NCI-H2107 treated with DMSO at 0.1 percent for 48 hours (cell line): ENCODE data around the gene AEBP1.

Experiments used
- DNase-seq: peaks from one replicate; lab custom pipeline; 2025; ENCODE audit not compliant: unreplicated experiment; lab: John Stamatoyannopoulos, UW

AEBP1 gene

DNA sequence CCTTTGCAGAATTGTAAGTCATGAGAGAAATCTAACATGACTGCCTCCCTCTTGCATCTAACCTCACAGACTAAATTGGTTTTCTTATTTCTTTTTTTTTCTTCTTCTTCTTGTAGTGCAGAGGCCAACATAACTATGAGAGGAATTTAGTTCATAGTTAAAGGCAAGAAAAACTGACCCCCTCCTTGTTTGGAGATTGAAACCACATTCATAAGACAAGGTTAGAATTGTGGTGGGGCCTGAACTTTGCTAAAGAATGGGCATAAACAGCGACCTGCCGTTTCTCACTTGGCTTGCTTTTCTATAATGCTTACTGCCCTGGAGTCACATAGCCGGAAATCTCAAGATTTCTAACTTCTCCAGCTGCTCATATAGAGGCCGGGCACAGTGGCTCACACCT is 19.4 kb upstream of the AEBP1 start:
- no peak for DNase-seq

DNA sequence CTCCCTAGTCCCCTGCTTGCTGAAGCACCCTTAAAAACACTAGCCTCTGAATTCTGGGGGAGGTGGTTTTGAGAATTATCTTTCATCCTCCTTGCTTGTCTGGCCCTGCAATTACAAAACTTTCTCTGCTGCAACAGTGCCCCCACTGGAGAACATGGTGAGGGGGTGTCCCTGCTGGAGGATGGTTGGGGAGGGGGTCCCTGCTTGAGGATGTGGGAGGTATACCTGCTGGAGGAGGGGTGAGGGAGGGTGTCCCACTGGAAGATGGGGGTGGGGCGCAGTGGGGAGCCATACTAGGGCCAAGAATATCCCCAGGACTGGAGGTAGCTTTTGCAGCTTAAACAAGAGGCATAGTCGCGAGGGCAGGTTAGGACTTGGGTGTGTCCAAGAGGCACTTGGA is 18.6 kb upstream of the AEBP1 start:
- no peak for DNase-seq

DNA sequence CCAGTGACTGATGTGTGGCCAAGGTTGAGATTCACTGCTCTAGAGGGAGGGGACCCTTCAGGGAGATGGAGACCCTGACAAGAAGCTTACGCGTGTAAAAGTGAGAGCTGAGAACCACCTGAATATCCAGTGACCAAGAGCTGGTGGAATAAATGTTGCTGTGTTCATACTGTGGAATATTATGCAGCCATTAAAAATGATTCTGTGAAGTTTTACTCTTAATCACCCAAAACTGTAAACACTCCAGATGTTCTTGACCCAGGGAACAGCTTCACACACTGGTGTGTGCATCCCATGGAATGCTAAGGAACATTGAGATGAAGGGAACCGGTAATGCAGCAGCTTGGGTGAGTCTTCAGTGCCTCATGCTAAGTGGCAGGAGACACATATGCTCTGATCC is 17.5 kb upstream of the AEBP1 start:
- DNase-seq = no peak

DNA sequence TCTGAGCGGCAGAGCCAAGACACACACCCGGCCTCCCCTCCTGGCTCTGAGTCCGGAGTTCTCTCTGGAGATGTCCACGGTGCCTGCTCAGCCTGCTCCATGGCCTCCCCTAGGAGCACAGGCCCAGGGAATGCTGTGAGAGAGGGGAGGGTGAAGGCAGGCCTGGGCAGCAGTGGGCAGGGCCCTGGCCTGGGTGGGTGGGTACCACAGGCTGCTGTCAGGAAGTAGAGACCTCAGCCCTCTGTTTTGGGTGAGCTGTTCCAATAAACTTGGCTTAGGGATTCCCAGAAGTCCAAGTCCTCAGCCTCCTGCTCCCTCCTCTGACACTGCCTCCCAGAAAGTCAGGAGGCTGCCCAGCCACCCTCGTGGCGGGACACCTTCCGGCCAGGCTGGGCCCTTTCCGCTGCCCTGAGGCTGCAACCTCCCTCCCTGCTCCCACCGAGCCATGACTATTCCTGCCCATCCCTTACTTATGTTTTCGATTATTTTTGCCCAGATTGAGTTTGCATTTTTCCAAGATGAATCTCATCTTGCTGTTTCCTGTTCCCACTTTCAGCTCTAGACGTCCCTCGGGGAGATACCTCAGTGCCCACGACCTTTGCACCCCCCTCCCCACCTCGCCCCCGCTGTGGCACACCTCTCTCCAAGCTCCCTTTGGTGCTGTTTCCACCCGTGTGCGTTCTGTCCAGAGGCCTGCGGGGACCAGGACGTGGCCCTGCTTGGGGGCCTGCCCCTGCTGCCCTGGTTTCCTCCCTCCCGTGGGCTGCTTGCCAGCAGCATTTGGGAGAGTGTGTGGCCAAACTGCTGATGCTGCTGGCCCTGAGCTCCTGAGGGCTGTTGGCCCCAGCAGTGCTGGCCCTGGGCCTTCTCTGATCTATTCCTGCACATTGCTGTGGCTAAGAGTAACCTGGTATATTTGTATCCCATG is 16.0 kb upstream of the AEBP1 start:
- no peak for DNase-seq

DNA sequence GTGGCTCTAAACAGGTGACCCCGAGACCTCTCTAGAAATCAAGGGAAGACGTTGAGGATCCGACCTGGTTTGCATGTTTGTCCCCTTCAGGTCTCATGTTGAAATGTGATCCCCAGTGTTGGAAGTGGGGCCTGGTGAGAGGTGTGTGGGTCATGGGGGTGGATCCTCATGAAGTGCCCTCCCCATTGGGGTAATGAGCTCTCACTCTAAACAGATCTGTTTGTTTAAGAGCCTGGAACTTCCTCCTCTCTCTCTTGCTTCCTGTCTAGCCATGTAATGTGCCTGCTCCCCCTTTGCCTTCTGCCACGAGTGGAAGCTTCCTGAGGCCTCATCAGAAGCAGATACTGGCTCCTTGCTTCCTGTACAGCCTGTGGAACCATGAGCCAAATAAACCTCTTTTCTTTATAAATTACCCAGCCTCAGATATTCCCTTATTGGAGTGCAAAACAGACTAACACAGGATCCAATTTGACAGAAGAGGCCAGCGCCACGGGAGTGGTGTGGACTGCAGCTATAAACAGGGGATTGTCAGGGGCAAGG is 11.0 kb upstream of the AEBP1 start:
- DNase-seq = no peak

DNA sequence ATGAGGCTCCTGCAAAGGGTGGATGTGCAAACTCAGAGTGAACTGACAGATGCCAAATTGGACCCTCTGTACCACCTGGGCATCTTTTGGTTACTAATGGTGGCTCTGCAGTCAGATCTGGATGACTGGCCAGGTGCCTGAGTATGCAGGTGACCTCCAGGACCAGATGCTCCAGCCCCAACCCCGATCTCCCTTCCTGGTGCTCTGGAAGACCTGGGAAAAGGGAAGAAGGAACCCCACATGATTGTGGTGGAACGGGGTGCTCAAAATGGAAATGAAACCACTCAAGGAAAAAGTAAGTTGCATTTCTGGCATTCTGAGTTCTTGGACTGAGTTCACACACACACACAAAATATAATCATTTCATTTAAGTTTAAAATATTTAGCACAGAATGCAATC is 9.8 kb upstream of the AEBP1 start:
- no peak for DNase-seq

DNA sequence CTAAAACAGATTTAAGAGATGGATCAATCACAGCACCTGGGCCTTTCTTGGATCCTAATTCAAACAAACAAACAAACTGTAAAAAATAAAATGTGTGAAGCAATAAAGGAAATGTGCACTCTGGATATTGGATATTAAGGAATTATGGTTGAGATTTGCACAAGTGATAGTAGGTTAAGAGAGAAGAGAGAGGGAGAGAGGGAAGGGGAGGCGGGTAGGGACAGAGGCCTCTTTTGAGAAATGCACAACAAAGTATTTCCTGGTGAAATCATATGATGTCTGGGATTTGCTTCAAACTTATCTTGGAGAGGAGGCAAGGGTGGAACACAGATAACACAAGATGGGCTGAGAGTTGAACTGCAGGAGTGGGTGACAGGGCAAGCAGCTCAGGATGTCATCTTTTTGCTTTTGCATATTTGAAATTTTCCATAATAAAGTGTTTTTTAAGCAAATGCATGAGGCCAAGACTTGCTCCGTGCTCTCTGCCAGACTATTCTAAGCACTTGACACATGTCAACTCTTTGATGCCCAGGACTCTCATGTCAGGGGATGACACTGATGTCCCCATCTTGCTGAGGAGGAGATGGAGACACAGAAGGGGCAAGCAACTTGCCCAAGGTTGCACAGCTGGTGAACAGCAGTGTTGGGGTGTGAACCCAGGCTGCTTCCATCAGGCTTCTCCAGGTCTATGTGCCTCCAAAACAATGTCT is 9.1 kb upstream of the AEBP1 start:
- DNase-seq = no peak

DNA sequence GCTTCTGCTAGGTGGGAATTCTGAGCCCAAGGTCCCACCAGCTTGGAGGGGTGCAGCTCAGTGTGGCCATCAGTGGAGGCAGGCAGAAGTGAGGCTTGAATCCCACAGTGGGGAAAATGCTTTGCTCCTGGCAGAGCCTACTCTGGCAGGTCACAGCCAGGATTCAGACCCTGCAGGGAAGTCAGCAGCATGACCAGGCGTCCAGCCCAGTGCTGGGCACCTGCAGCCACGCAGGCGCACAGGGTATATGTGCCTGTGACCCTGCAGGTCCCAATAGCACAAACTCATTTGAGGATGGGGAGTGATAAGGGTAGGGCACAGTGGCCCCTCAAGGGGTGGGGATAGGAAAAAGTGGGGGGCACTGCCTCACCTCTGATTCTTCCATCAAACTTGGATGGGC is 8.4 kb upstream of the AEBP1 start:
- no peak for DNase-seq

DNA sequence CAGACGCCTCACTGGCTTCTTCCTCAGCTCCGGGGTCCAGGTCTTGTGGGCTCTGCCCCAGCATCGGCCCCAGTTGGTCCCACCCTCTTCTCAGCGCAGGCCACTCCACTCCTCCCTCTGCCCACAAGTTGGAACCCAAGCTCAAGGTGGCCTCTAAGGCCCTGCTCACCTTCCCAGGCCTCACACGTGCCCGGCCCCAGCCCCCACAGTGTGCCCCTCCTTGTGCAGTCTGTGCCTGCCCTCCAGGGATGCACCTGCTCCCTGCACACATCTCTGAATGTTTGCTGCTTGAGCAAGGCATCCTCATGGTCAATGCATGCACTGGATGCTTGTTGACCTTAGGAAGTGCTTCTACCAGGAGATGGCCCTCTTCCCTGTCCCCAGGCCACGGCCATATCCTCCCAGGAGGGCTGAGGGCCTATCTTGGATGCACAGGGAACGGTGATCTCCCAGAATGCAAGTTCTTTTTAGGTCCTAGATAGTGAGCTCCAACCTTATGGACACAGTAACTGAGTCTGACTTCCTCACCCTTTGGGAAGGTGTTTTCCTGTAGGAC is 7.7 kb upstream of the AEBP1 start:
- DNase-seq = no peak

DNA sequence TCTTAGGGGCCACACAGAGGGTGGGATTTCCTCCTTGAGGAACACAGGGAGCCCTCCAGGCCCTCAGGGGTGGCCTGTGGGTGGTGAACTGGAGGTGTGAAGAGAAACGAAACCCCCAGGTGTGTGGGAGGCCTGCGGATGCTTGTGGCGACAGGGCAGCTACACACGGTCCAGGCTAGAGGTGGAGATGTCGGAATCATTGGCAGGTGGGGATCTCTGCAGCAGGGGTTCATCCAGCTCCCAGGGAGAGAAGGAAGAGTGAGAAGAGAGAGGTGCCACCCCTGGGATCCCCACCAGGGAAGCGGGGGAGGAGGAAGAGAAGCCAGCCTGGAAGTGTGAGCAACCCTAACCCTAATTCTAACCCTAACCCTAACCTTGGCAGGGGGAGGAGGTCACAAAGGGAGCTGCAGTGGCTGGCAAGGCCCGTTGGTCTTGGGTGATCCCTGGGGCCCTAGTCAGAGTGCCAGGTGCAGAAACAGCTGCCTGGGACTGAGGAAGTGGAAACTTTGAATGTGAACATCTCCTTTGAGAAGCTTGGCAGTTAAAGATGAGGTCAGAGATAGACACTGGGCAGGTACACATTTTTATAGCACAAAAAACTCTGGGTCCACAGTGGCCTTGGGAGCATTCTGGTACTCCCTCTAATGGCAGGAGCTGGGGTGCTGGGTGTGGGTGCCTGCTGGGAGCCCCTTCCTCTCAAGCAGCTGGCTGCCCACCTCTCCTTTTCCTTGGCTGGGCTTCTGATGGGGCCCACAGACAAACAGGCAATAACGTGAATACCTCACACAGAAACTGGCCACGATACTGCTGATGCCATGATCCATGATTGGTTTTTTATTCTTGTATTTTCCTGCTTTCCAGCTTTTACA is 6.8 kb upstream of the AEBP1 start:
- no peak for DNase-seq

DNA sequence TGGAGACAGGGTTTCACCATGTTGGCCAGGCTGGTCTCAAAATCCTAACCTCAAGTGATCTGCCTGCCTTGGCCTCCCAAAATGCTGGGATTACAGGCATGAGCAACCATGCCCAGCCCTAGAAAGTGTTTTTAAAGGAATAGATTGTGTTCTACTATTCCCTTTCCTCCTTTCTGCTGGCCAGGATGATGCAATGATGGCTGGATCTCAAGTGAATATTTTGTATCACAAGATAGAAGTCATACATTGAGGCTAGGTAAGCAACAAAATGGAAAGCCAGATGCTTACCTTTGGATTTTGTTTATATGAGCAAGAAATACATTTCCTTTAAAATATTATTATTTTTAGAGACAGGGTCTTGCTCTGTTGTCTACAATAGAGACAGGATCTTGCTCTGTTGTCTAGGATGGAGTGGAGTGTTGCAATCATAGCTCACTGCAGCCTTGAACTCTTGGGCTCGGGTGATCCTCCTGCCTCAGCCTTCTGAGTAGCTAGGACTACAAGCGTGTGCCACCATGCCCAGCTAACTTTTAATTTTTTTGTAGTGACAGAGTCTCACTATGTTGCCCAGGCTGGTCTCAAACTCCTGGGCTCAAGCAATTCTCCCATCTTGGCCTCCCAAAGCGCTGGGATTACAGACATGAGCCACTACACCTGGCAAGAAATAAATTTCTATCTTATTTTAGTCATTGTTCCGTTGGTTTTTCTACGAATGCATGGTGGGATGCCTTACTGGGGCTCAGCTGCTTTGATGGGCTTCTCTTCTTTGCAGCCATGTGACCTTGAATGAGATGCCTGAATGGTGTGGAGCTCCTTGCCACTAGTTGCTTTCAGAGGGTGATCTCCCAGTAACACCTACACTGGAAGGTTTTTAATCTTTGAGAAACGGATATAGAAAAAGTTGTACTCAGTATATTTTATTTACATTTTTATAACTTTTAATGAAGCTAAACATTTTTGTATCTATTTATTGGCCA is 5.8 kb upstream of the AEBP1 start:
- no peak for DNase-seq

DNA sequence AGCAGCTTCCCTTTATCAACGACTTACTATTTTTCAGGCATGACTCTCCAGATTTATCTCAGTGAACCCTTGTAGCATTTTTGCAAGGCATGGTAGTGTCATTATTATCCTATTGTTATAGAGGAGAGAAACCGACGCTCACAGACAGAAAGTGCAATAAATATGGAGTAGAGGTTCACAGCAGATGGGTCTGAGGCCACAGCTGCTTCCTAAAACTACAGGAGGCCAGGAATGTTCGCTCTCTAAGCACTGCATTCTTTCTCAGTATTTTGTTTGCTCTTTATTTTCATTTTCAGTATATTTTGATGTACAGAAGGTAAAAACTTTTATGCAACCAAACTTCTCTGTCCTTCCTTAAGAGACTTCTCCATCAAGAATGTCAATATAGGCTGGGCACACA is 4.5 kb upstream of the AEBP1 start:
- no peak for DNase-seq

DNA sequence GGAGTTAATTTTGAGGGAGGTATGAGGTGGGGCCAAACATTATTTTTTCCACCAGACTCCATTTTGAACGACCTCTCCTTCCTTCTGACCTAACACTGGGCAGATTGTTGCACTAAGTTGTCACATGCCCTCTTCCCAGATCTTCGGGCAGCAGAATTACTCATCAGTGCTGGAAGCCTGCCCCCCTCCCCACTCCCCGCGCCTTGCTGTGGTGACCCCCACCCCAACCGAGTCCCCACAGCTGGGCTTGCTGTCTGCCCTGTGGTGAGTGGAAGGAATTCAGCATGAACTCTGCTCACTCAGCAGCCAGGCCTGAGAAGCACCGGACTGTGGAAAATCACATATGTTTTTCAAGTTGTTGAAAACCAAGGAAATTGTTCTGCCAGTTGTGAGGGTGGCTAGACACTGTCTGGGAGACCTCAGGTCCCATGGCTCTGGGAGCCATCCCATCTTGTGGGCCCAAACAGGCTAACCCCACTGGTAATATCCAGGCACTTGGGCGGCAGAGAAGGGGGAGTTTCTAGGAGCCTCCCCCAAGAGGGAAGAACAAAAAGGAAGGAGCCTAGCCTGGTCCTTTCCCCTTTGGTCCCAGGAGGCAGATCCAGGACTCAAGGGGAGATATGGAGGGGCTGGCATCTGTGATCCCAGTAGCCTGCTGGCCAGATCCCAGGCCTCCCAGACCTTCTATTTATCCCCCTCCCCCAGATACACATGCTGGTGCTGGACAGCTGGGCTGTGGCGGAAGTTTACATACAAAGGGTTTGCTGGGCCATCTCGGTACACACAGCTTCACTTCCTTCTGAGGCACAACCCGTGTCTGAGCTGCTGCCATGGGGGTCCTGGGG is 3.5 kb upstream of the AEBP1 start:
- no peak for DNase-seq

DNA sequence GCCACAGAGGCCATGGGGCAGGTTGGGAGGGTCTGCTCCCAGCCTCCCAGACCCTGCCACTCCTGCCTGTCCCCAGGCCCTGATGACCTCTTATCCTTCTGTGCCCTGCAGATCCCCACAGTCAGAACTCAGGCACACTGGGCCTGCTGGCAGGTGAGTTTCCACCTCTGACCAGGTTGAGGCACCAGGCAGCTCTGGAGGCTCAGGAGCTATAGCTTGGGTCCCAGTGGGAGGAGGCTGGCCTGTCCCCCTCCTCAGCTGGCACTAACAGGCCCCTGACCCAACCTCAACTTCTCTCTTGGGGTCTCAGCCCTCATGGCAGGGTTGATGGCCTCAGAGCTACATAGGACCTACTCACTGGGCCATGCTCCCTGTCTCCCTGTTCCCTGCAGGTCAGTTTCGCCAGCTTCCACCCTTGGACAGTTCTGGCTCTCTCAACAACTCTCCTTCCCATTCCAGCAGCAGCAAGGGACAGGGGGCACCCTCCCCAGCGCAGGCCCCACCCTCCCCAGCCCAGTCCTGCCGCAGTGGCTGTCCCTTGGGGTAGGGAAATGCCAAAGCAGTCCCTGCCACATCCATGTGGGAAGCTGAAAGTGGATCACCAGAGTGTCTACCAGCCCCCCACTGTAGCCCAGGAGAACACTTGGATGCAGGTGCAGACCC is 2.7 kb upstream of the AEBP1 start:
- no peak for DNase-seq

DNA sequence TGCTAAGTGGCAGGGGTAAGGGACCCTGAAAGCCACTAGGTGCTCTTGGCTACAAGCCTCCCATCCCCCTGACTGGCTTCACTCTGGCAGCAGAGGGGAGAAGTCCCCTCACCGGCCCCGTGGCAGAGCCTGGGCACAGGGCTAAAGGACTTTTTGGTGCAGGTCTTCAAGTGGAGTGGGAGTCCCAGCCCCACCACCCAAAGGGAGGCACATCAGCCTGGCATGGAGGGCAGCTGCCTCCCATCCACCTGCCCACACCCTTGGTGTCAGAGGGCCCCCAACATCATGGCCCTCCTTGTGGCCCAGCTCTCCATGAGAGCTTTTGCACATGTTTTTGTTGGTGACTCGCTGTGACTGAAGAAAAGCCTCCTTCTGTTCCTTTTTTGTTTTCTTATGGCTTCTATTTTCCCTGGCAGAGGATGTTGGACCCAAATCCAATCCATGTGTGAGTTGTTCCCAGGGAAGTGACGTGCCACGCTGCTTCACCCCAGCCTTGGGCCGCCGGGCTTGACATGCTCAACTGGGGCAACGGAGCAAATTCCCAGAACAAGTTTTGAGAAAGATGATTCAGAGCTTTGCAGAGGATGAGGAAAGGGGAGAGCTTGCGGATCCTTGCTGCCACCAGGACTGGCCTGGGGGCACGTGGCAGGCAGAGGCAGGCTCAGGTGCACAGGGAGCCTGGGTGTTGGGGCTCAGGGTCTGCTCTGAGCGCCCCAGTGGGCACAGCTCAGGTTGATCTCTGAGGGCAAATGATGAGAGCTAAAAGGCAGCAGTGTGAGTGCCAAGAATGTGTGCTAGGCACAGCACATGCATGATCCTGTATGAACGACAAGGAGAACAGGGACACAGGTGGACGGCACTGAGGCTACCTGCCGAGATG is 1.9 kb upstream of the AEBP1 start:
- DNase-seq = no peak

DNA sequence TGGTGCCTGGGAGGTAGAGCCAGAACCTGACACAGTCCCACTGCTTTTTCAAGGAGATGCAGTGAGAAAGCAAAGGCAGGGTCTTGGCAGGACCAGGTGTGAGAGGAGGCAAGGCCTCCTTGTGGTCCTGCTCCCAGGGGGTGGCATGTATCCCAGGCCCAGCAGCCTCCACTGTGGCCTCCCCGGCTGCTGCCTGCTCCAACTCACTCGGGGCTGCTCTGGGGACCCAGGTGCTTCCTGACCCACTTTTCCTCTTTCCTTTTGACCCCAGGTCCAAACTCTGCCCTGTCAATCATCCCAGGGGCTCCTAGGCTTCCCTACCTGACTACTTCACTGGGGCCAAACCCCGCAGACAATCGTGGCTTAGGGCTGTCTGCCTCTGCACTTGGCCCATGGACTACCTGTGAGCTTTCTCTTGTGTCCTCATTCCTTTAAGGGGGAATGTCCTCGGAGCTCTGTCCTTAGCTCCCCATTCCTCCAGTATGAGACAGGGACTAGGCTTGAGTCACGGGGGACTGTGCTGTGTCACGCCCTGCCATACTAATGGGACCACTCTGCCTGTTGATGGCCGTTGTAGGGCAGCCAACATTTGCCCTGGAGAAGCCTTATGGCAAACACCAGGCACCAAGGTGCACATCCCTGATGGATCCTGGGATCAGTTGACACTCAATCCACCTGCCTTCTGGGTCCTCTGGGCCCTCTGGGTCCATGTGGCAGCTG is 1.1 kb upstream of the AEBP1 start:
- DNase-seq = no peak

DNA sequence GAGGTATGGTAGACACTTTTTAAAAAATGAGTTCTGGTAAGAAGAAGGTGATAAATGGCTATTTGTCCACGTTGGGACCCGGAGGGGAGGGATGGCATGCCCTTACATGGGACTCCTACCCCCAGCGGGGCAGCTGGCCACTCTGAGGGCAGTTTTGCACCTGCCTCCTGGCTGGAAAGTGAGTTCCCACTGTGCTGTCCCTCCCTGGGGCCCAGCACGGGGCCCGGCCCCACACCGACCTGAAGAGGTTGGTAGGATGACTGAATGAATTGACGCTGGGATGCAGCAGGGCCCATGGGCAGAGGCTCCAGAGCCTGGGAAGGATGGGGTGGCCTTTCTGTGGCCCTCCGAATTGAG is 601 bp upstream of the AEBP1 start:
- no peak for DNase-seq
